Activated CD8-positive, alpha-beta memory T cell treated with anti-CD3 and anti-CD28 coated beads, Interleukin-2, amount 50 U/mL, for 1 hour (primary cell): ENCODE measurements around the gene CLN5.
A peak's percentile ranks its signal among the peaks of the same experiment; 100 is the strongest.
"Not testable (repeated sequence)": the region's sequence is repeated elsewhere in the genome, so short reads cannot be mapped to it uniquely, and the experiment has no call there.

Source experiments
- DNase-seq: peaks from one replicate; pipeline ENCODE4 v3.0.0-alpha.2; 2020; ENCODE audit errors: extremely low read depth

Gene CLN5

GRCh38 chr13:76975863-76976262, 16.0 kb upstream of the CLN5 start:
- no peak for DNase-seq

GRCh38 chr13:76976490-76976889, 15.4 kb upstream of the CLN5 start:
- DNase-seq = no peak

- DNase-seq = no peak
Measured at GRCh38 chr13:76976929-76977328, 15.0 kb upstream of the CLN5 start.

GRCh38 chr13:76980075-76980718, 11.7 kb upstream of the CLN5 start:
- DNase-seq = peak; percentile 46

- no peak for DNase-seq
Measured at GRCh38 chr13:76982061-76982460, 9.8 kb upstream of the CLN5 start.

GRCh38 chr13:76983676-76984075, 8.2 kb upstream of the CLN5 start:
- no peak for DNase-seq

GRCh38 chr13:76991432-76991795, 467 bp upstream of the CLN5 start:
- DNase-seq = peak; percentile 71

GRCh38 chr13:76992548-76993001, 694 bp downstream of the CLN5 start:
- DNase-seq = no peak

GRCh38 chr13:76993021-76993420, 1.1 kb downstream of the CLN5 start:
- DNase-seq = no peak

GRCh38 chr13:76993473-76993872, 1.6 kb downstream of the CLN5 start:
- DNase-seq = no peak

GRCh38 chr13:76994281-76994680, 2.4 kb downstream of the CLN5 start:
- DNase-seq = no peak

- DNase-seq = no peak
Measured at GRCh38 chr13:77000475-77000874, 8.6 kb downstream of the CLN5 start.

GRCh38 chr13:77001540-77001939, 9.7 kb downstream of the CLN5 start:
- DNase-seq = no peak

GRCh38 chr13:77001963-77002587, 10.2 kb downstream of the CLN5 start:
- DNase-seq = no peak

GRCh38 chr13:77002590-77003190, 10.8 kb downstream of the CLN5 start:
- no peak for DNase-seq

- not testable (repeated sequence) for DNase-seq
Measured at GRCh38 chr13:77008337-77008736, 16.5 kb downstream of the CLN5 start.

GRCh38 chr13:77009011-77009410, 17.1 kb downstream of the CLN5 start:
- no peak for DNase-seq

- DNase-seq = not testable (repeated sequence)
Measured at GRCh38 chr13:77009719-77010118, 17.8 kb downstream of the CLN5 start.

- no peak for DNase-seq
Measured at GRCh38 chr13:77013853-77014542, 22.1 kb downstream of the CLN5 start.

GRCh38 chr13:77014906-77015685, 23.2 kb downstream of the CLN5 start:
- DNase-seq = no peak

GRCh38 chr13:77016251-77016812, 24.5 kb downstream of the CLN5 start:
- DNase-seq = no peak
